ENCODE results near the gene RHOU. TPM values are rescaled to one million over a fixed set of nuclear protein-coding genes. Genes with fewer than 3 reads are reported as not detected.

RHOU gene
- 3.6 TPM for polyA plus RNA-seq (2012; ENCODE audit: insufficient read length, low read depth)

DNA sequence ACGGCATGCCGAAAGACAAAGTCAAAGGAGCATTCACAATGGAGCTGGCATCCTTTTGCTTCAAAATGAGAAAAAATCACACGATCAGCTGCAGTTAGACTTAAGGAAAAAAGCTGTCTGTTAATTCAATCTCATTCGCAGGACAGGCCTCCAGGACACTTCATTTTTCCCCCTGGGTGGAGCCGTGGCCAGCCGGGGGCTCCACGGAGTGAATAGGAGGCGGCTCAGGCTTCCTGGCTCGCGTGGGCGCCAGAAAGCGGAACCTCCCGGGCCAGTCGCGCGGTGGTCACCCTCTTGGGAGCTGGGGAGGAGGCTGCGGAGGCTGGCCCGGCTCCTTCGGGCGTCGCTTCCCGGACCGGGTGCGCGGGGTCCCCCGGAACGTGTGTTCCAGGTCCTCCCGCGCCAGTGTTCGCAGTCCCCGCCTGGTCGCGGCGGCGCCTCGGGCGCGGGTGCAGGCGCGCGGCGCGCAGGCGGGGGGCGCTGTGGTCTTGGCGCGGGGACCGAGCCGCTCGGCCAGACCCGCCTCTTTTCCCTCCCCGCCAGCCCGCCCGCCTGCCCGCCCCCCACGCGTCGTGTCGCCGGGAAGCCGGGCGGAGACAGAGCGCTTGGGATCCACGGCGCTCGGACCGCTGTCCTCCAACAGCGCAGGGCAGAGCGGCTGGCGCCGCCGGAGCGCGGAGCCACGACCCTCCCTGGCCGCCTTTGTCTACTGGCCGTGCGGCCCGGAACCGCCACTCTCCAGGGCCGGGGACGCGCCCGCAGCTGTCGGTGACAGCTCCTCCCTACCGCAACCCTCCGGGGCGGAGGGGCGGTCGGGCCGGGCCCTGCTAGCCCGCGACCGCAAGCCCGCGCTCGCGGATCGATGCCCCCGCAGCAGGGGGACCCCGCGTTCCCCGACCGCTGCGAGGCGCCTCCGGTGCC lies at the start of gene RHOU:
TSS of gene RHOU (plus strand) at position 599 of the 921 bp plus-strand sequence. CDS start at position 863, 264 bp downstream.
- TF ChIP-seq SIN3A (IDR thresholded peaks at IDR 0.05; ENCODE audit: borderline replicate concordance, insufficient read depth, low read length) (no peak), FOXP2 (optimal IDR thresholded peaks at IDR 0.05; ENCODE audit: borderline replicate concordance, extremely low read depth, extremely low read length, insufficient read depth) (peak; percentile 66)

DNA sequence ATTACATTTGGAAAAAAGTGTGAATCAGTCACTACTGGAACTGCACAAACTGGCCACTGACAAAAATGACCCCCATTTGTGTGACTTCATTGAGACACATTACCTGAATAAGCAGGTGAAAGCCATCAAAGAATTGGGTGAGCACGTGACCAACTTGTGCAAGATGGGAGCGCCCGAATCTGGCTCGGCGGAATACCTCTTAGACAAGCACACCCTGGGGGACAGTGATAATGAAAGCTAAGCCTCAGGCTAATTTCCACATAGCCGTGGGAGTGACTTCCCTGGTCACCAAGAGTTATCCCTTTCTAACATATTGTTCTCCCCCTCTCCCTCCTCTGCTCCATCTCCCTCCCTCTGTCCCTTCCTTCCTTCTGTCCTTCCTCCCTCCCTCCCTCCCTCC lies 47.7 kb upstream of the RHOU start:
- TF ChIP-seq SIN3A (IDR thresholded peaks at IDR 0.05; ENCODE audit: borderline replicate concordance, insufficient read depth, low read length) (no peak), POLR2AphosphoS5 (IDR thresholded peaks at IDR 0.05; ENCODE audit: low read depth, low read length) (no peak), TAF1 (IDR thresholded peaks at IDR 0.05; ENCODE audit: borderline replicate concordance, insufficient read depth, low read length) (no peak), FOXP2 (optimal IDR thresholded peaks at IDR 0.05; ENCODE audit: borderline replicate concordance, extremely low read depth, extremely low read length, insufficient read depth) (no peak)
- TF ChIP-seq, protein P1, sequence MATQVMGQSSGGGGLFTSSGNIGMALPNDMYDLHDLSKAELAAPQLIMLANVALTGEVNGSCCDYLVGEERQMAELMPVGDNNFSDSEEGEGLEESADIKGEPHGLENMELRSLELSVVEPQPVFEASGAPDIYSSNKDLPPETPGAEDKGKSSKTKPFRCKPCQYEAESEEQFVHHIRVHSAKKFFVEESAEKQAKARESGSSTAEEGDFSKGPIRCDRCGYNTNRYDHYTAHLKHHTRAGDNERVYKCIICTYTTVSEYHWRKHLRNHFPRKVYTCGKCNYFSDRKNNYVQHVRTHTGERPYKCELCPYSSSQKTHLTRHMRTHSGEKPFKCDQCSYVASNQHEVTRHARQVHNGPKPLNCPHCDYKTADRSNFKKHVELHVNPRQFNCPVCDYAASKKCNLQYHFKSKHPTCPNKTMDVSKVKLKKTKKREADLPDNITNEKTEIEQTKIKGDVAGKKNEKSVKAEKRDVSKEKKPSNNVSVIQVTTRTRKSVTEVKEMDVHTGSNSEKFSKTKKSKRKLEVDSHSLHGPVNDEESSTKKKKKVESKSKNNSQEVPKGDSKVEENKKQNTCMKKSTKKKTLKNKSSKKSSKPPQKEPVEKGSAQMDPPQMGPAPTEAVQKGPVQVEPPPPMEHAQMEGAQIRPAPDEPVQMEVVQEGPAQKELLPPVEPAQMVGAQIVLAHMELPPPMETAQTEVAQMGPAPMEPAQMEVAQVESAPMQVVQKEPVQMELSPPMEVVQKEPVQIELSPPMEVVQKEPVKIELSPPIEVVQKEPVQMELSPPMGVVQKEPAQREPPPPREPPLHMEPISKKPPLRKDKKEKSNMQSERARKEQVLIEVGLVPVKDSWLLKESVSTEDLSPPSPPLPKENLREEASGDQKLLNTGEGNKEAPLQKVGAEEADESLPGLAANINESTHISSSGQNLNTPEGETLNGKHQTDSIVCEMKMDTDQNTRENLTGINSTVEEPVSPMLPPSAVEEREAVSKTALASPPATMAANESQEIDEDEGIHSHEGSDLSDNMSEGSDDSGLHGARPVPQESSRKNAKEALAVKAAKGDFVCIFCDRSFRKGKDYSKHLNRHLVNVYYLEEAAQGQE (IDR thresholded peaks at IDR 0.05; ENCODE audit: insufficient read depth in 1 of 2, low read depth in 2 of 2, low read length in 2 of 2), result no peak

DNA sequence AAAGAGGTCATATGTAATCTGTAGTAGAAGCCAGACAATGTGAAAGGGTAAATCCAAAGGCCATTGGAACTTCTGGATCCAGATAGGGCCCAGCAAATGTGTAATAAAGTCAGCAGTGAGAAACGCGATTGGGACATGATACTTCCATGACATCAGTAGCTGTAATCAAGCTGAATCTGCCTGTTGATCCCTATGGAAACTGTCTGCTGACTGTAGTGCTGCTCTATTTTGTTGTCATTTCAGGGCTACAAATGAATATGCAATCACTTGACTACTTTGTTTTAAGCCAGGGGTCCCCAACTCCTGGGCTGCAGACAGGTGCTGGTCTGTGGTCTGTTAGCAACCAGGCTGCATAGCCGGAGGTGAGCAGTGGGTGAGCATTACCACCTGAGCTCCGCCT lies 46.0 kb upstream of the RHOU start:
- TF ChIP-seq TAF1 (IDR thresholded peaks at IDR 0.05; ENCODE audit: borderline replicate concordance, insufficient read depth, low read length) (no peak), FOXP2 (optimal IDR thresholded peaks at IDR 0.05; ENCODE audit: borderline replicate concordance, extremely low read depth, extremely low read length, insufficient read depth) (no peak), POLR2AphosphoS5 (IDR thresholded peaks at IDR 0.05; ENCODE audit: low read depth, low read length) (no peak), SIN3A (IDR thresholded peaks at IDR 0.05; ENCODE audit: borderline replicate concordance, insufficient read depth, low read length) (no peak)
- TF ChIP-seq, protein P1 (IDR thresholded peaks at IDR 0.05; ENCODE audit: insufficient read depth in 1 of 2, low read depth in 2 of 2, low read length in 2 of 2), result no peak

DNA sequence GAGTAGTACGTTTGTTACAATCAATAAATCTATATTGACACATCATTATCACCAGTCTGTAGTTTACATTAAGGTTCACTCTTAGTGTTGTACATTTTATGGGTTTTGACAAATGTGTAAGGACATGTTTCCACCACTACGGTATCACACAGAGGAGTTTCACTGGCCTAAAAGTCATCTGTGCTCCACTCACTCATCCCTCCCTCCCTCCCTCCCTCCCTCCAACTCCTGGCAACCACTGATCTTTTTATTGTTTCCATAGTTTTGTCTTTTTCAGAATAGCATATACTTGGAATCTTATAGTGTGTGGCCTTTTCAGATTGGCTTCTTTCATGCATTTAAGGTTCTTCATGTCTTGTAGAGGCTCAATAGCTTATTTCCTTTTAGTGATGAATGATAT lies 44.1 kb upstream of the RHOU start:
- TF ChIP-seq FOXP2 (optimal IDR thresholded peaks at IDR 0.05; ENCODE audit: borderline replicate concordance, extremely low read depth, extremely low read length, insufficient read depth) (no peak), TAF1 (IDR thresholded peaks at IDR 0.05; ENCODE audit: borderline replicate concordance, insufficient read depth, low read length) (no peak), SIN3A (IDR thresholded peaks at IDR 0.05; ENCODE audit: borderline replicate concordance, insufficient read depth, low read length) (no peak), POLR2AphosphoS5 (IDR thresholded peaks at IDR 0.05; ENCODE audit: low read depth, low read length) (no peak)
- TF ChIP-seq, protein P1 (IDR thresholded peaks at IDR 0.05; ENCODE audit: insufficient read depth in 1 of 2, low read depth in 2 of 2, low read length in 2 of 2), result no peak

DNA sequence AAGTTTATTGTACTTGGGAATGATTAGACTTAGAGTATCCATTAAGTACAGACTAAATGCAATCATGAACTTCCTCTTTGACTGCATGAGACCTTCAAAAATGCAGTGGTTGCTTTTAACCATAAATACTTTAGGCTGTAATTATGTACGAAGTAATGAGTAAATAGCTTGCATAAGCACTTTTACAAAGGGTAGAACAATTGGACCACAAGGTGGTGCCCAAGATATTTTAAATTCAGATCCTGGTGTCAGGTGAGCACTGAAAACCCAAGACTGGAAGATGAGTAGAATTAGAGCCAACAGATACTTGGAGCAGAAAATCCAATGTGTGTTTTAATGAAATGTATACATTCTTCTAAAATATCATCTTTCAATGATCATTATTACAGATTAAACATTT lies 43.4 kb upstream of the RHOU start:
- TF ChIP-seq, protein P1 (IDR thresholded peaks at IDR 0.05; ENCODE audit: insufficient read depth in 1 of 2, low read depth in 2 of 2, low read length in 2 of 2), result no peak
- TF ChIP-seq FOXP2 (optimal IDR thresholded peaks at IDR 0.05; ENCODE audit: borderline replicate concordance, extremely low read depth, extremely low read length, insufficient read depth) (no peak), SIN3A (IDR thresholded peaks at IDR 0.05; ENCODE audit: borderline replicate concordance, insufficient read depth, low read length) (no peak), TAF1 (IDR thresholded peaks at IDR 0.05; ENCODE audit: borderline replicate concordance, insufficient read depth, low read length) (no peak), POLR2AphosphoS5 (IDR thresholded peaks at IDR 0.05; ENCODE audit: low read depth, low read length) (no peak)

All from PFSK-1 (cell line).